ENCODE results near the gene ACVRL1.

DNA sequence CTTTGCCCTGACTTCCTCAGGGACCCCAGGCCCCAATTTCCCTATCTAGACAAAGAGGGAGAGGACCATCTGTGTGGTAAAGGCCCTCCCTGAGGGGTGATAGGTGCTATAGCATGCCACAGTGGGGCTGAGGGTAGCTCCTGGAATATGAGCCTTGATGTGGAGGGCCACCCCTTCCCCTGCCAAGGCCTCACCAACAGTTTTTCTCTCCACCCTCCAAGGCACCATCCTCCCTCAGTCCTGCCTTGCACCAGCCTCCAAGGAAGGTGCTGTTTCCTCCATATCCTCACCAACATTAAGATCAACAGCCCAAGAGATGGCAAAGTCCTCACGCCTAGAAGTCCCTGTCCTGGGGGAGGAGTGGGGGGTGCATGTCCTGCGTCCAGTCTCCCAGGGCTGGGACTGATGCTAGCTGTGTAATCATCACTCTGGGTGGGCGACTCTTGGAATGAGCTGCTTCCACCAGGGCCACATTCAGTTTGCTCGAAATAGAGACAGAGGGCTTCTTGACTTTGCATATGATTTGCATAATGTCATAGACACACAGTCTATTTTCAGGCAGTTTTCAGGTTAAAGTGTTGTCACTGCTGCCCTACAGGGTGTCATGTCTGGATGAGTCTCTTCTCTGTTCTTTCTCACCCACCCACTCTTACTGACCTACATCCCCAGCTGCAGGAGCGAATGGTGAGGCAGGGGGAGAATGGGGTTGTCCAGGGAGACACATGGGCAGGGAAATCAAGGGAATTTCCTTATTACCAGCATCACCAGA is 17.4 kb downstream of the ACVRL1 start:
- TF ChIP-seq CTCF (conservative IDR thresholded peaks at IDR 0.05): no peak
- TF ChIP-seq EZH2 (IDR thresholded peaks at IDR 0.05; ENCODE audit: low read depth): no peak

Measured in PC-9 (cell line).